GM21825 (cell line): ENCODE results near the gene TAX1BP1.
A peak's percentile ranks its signal among the peaks of the same experiment; 100 is the strongest.

Source experiments
- ATAC-seq: cut with Tn5 transposase; IDR thresholded peaks from one replicate; pipeline ENCODE4 v1.9.1; 2021; ENCODE audit warnings: mild to moderate bottlenecking, moderate library complexity; ENCODE audit not compliant: unreplicated experiment

Gene TAX1BP1

DNA sequence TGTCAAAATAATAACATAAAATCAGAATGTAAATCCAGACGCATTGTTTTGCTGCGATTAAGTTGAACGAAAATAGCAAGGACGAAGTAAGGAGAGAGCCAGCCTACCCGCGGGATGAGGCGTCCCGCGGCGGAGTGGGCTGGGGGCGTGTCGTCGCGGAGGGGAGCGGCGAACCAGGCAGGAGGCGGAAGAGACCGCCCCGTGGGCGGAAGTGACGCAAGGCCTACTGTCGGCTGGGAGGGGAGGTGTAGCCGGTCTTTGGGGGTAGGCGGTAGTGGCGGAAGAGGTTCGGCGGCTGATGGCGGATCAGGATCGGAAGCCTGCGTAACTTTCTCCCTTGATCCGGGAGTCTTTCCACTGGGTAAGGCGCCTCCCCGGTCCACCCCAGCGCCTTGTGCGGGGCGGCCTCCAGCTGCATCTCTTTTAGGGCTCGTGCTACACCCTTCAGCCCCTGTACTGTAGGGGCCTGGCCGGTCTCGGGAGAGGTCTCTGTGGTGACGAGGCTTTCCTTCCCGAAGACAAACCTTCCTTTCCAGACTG, at the start of gene TAX1BP1:
TSS of gene TAX1BP1 (plus strand) at position 254 of the 540 bp plus-strand sequence. CDS start 8,363 bp downstream, outside the sequence.
- peak; percentile 96 for ATAC-seq

- no peak for ATAC-seq
Measured at GRCh38 chr7:27690649-27691048, 49.3 kb upstream of the TAX1BP1 start.

DNA sequence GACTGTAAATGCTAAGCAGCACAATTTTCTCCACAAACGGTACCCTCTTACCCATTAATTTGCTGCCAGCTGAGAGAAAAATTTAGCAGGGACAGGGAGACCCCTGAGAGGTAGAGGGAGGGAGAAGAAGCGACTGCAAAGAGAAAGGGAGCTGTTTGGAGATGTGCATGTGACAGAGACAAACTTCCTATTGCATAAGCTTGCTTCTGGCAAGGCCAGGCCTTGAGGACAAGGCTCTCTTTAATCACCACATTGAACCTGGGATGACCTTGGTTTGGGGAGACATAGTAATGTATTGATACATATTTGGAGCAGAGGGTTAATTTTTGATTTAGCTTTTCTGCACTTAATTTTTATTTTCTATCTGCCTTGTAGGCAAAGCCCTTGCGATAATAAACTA, 46.2 kb upstream of the TAX1BP1 start:
- ATAC-seq = no peak

DNA sequence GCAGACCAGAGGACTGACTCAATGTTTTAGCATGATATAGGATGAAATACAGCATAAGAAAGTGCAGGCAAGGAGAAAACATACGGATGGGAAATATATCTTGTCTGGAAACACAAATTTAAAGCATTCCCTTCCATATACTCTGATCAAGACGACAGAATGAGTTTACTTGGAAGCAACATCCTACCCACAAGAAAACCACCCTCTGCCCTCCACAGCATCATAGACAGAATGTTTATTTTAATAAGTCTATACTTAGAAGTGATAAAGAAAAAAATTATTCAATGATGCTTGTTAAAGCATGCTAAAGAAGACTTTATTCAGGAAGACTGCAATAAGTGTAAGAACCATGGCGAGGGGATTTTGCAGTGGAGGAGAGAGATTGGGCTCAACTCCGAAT, 44.9 kb upstream of the TAX1BP1 start:
- no peak for ATAC-seq

- peak; percentile 88 for ATAC-seq
Measured at GRCh38 chr7:27697861-27698430, 42.0 kb upstream of the TAX1BP1 start.

- ATAC-seq = no peak
Measured at GRCh38 chr7:27699751-27700150, 40.2 kb upstream of the TAX1BP1 start.

DNA sequence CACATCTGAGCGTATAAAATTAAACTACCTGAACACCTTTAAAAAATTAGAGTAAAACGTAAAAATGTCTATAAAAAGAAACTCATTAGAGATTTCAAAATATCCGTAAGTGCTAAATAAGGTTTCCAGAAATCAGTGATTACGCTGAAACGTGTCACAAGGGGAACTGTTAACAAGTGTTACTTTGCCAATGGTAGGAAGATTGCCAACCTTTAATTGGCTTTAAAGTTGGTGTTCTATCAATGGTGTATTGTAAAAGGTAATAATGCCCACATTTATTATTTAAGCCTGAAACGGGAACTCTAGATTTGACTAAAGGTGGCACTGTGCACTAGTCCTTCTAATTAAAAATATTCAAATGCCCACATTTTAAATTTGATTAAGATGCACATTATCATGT, 39.5 kb upstream of the TAX1BP1 start:
- no peak for ATAC-seq

- no peak for ATAC-seq
Measured at GRCh38 chr7:27703181-27703580, 36.8 kb upstream of the TAX1BP1 start.

GRCh38 chr7:27704422-27705199, 35.4 kb upstream of the TAX1BP1 start:
- no peak for ATAC-seq

GRCh38 chr7:27705200-27705594, 34.8 kb upstream of the TAX1BP1 start:
- ATAC-seq = no peak

DNA sequence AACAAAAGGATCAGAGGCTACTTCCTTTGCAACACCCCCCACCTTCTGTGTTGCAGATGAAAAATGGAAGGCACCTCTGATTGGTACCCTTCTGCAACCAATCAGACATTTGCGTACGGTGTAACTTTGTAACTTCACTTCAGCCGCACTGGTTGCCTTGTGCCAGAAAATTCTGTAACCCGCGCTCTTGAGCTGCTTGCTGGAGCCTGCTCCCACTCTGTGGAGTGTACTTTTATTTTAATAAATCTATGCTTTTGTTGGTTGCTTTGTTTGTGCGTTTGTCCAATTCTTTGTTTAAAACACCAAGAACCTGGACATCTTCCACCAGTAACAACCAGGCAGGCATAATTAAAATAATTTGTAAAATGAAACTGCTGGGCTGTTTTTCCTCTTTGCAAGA, 31.5 kb upstream of the TAX1BP1 start:
- no peak for ATAC-seq

- ATAC-seq = no peak
Measured at GRCh38 chr7:27709137-27710075, 30.6 kb upstream of the TAX1BP1 start.

DNA sequence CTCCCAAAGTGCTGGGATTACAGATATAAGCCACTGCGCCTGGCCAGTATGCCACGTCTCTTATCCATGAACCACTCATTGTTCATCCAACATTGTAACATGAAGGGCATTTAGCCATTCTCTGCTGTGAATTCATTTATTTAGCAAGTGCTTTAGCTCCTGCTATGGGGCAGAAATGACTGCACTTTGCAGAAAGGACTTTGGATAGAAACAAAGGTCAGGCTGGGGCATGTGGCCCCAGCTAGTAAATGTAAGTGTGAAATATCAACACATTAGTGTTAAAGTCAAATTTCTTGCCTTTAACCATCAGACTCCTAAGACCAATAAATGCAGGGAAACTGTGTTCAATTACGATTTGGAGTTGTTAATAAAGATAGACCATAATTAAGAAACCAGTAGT, 27.7 kb upstream of the TAX1BP1 start:
- ATAC-seq = no peak

DNA sequence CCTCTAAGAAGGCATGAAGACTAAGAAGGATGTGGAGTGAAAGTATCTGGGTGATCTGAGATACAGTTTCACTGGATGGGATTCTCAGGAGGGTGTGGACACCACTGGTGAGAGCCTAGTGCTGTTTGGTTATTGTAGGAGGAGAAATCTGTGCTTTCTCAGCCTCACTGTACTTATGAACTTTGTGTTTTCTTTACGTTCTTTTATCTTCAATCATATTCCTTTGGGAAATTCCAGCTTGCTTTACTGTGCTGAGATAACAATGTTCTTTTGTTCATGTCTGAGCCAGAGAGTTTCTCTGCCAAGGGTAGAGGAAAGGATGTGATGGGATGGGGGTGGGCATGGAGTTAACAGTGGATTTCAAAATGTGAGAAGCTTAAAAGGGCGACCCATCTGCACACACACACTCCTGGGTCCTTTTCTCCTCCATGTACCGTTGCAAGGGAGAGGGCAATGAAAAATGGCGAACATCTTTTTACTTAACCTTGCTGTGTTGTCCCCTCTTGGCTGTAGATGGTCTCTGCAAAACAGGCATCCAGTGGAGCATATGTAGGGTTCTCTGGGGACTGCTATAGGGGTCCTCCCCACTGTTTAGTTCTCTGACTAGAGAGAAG, 25.0 kb upstream of the TAX1BP1 start:
- no peak for ATAC-seq

GRCh38 chr7:27723085-27723484, 16.9 kb upstream of the TAX1BP1 start:
- ATAC-seq = no peak

DNA sequence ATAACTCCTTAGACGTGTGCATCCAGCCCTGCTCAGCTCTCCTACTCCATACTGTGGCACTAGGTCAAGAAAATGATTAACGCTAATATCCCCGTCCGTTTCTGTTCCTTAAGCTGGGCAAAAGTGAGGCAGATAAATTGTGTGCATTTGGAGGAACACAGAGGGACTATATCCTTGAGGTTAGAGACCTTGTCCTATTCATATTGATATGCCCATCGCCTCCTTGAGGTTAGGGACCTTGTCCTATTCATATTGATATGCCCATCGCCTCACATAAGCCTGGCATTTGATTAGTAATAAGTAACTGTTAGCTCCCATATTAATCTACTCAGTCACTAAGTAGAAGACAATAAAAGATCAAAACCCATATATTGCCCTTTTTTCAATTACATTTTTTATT, 12.9 kb upstream of the TAX1BP1 start:
- no peak for ATAC-seq

DNA sequence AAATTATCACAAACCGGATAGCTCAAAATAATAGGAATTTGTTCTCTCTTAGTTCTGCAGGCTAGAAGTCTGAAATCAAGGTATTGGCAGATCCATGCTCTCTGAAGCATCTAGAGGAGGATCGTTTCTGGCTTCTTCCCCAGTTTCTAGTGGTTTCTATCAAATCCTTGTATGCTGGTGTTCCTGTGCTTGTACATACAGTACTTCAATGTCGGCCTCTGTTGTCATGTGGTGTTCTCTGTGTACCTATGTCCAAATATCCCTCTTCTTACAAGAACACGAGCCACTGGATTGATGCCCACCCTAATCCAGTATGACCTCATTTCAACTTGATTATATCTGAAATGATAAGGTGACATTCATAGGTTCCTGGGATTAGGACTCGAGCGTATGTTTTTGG, 9.8 kb upstream of the TAX1BP1 start:
- ATAC-seq = no peak

DNA sequence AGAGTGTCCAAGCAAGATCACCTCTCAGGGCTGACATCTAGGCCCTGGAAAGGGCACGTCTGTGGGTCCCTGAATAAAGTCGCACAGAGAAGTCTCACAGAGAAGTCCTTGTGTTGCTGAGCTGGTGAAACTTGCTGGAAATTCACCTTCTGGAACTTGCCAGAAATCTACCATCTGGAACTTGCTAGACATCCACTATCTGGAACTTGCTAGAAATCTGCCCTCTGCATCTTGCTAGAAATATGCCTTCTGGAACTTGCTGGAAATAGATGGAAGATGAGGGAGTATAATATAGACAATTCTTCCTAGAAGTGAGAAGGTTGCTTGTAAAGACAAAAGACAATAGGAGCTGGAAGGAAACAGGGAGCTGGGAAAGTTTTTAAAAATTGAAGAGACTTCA, 5.4 kb upstream of the TAX1BP1 start:
- ATAC-seq = no peak

DNA sequence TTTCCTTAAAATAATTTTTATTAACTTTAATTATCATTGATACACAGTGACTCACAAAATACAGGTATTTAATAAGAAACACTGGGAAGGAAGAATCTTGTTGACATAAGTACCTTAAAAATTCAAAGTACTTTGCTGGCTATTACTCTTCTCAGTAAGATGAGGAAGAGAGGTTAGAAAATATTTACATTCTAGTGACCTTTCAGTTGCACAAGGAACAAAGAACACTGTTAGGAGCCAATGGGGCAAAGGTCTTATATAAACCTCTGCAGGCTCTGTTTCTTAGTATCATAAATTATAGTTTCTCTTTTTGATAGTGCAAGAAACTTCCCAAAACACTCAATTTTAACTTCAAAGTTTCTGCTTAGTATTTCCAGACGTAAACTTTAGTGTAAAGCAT, 4.8 kb upstream of the TAX1BP1 start:
- no peak for ATAC-seq

DNA sequence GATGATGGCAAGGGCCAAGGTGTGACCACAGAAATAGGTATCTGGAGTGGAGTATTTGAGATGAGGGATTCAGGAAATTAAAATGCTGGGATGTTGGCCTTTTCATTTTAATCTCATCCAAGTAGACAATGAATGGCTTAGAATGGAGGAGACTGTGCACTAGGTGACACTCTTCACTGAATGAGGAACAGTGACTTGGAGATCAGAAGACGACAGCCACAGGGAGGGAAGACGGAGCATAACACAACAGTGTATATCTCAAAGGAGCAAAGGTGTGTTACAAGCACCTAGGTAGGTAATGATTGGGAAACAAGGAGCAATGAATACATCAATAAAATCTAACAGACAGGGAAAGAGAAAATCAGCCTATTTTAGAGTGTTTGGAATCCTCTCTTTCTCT, 4.1 kb upstream of the TAX1BP1 start:
- no peak for ATAC-seq

DNA sequence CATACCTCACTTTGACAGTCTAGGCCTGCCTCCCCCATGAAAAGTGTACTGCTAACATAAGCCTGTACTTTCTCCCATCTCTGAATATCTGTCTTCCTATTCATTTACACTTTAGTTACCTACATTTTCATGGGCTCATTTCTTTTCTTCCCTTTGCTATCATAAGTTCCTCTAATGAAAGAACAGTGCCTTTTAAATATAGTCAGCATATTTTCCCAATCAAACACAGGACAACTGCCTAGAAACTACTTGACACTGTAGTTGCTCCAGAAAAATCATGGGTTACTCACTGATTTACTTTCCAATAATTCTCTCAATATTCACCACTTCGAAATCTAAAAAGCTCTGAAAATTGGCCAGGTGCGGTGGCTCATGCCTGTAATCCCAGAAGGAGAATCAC, 2.8 kb upstream of the TAX1BP1 start:
- no peak for ATAC-seq
